NCI-H748 treated with DMSO at 0.1 percent for 48 hours (cell line): ENCODE results near the gene EPS8L2.
A peak's percentile ranks its signal among the peaks of the same experiment; 100 is the strongest.
"Not testable (repeated sequence)": the region's sequence is repeated elsewhere in the genome, so short reads cannot be mapped to it uniquely, and the experiment has no call there.

Experiments
- DNase-seq: peaks from one replicate; lab custom pipeline; 2025; lab: John Stamatoyannopoulos, UW

Gene EPS8L2

GRCh38 chr11:690244-690643, 15.8 kb upstream of the EPS8L2 start:
- not testable (repeated sequence) for DNase-seq

- no peak for DNase-seq
These were observed 15.0 kb upstream of the EPS8L2 start for GRCh38 chr11:690738-691633.

- no peak for DNase-seq
These were observed 14.1 kb upstream of the EPS8L2 start for GRCh38 chr11:691710-692590.

GRCh38 chr11:692824-693414, 13.1 kb upstream of the EPS8L2 start:
- no peak for DNase-seq

- DNase-seq: no peak
These were observed 12.6 kb upstream of the EPS8L2 start for GRCh38 chr11:693415-693831.

GRCh38 chr11:693887-694562, 12.0 kb upstream of the EPS8L2 start:
- DNase-seq: peak; percentile 41

GRCh38 chr11:694563-695287, 11.3 kb upstream of the EPS8L2 start, which contains the start of gene DEAF1:
Gene DEAF1 (minus strand): TSS chr11:695222. CDS start chr11:695047, 175 bp downstream.
- DNase-seq: peak; percentile 93

- DNase-seq: no peak
These were observed 10.8 kb upstream of the EPS8L2 start for GRCh38 chr11:695288-695537.

- peak; percentile 86 for DNase-seq
These were observed 10.3 kb upstream of the EPS8L2 start, which contains the start of gene TMEM80 for GRCh38 chr11:695538-696248. Gene TMEM80 (plus strand): TSS chr11:695816. CDS start chr11:695828, 12 bp downstream.

GRCh38 chr11:696955-697491, 9.0 kb upstream of the EPS8L2 start:
- DNase-seq: no peak

- DNase-seq: no peak
These were observed 8.2 kb upstream of the EPS8L2 start for GRCh38 chr11:697811-698311.

- no peak for DNase-seq
These were observed 7.4 kb upstream of the EPS8L2 start for GRCh38 chr11:698493-699115.

GRCh38 chr11:699116-699508, 6.9 kb upstream of the EPS8L2 start:
- DNase-seq: no peak

- no peak for DNase-seq
These were observed 6.3 kb upstream of the EPS8L2 start for GRCh38 chr11:699753-700152.

GRCh38 chr11:701741-702461, 4.1 kb upstream of the EPS8L2 start:
- no peak for DNase-seq

GRCh38 chr11:702462-703461, 3.3 kb upstream of the EPS8L2 start:
- no peak for DNase-seq

GRCh38 chr11:703506-703905, 2.5 kb upstream of the EPS8L2 start:
- DNase-seq: no peak

- DNase-seq: no peak
These were observed 1.8 kb upstream of the EPS8L2 start for GRCh38 chr11:704228-704674.
